Skin of body (tissue), 2 donors: ENCODE measurements around the gene SLC35F3. TPM values are rescaled to one million over a fixed set of nuclear protein-coding genes. Genes with fewer than 3 reads are reported as not detected.
"Not testable (repeated sequence)": the region's sequence is repeated elsewhere in the genome, so short reads cannot be mapped to it uniquely, and the experiment has no call there.

Source experiments
- DNase-seq: peaks from one replicate; lab custom pipeline; 2025; lab: John Stamatoyannopoulos, UW
- total RNA-seq: library from RNA; depleted of rRNA; stranded (reverse); fragments of >200 nt; gene quantifications from one replicate; pipeline ENCODE4 v1.2.3, GENCODE V29; 2014

Gene SLC35F3
- total RNA-seq = 0.79 TPM

DNA sequence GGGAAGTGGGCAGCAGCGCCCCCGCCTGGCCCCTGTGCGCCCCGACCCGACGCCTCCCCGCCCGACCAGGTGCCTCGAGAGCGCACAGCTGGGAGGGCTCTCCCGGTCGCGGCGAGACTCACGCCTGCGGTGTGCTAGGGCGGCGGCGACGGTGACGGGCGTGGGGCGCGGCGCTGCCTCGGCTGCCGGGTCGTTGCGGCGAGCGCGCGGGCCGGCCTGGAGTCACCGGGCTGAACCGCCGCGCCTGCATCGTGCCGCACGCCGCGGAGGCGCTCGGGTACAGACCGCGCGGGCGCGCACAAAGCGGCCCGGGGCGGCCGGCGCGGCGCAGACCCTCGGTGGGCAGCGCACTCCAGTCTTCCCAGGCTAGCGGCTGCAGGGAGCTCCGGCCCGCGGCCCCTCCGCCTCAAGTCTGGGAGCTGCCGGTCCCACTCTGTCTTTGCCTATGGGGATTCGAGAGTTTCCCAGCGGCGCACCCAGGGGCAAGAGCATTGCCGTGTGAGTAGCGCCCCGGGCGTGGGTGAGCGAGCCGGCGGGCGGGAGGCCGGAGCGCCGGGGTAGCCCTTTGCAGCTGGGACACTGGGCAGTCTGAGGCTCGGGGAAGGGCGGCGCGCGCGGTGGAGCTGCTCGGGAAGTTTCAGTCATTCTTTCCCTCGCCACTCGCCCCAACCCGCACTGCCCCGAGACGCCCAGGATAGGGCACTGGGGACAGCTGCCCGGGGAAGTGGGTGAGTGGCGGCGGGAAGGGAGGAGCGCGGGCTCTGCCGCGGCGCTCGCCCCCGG, at the start of gene SLC35F3:
Gene SLC35F3, plus strand, starts transcription at position 44 of the 783 bp plus-strand sequence.
- no peak for DNase-seq

GRCh38 chr1:233859446-233859845, 45.0 kb upstream of the SLC35F3 start:
- DNase-seq = no peak

DNA sequence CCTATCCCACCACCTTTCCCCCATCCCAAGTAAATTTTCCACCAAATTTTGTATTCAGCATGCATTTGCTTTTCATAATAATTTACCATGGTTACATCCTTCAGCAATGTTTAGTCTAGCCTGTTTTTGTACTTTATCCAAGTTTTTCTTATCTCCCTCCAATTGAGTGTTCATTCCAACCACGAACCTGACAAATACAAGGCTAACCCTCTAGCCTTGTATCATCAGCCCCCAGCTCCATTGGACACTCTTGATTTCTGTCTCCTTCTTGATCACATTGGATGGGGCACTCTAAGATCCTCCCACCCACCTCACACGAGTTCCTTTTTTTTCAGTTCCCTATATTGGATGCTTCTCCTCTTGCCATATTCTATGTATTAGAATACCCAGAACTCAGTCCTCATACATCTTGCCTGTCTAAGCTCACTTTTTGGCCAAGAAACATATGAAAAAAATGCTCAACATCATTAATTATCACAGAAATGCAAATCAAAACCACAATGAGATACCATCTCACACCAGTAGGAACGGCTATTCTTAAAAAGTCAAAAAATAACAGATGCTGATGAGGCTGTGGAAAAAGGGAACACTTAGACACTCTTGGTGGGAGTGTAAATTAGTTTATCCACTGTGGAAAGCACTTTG, 40.5 kb upstream of the SLC35F3 start:
- DNase-seq = no peak

DNA sequence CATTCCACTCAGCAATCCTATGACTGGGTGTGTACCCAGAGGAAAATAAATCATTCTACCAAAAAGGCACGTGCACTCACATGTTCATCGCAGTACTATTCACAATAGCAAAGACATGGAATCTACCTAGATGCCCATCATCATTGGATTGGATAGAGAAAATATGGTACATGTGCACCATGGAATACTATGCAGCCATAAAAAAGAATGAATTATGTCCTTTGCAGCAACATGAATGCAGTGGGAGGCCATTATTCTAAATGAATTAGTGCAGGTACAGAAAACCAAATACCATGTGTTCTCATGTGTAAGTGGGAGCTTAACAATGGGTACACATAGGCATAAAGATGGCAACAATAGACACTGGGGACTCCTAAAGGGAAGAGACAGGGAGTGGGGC, 39.9 kb upstream of the SLC35F3 start:
- DNase-seq = no peak

DNA sequence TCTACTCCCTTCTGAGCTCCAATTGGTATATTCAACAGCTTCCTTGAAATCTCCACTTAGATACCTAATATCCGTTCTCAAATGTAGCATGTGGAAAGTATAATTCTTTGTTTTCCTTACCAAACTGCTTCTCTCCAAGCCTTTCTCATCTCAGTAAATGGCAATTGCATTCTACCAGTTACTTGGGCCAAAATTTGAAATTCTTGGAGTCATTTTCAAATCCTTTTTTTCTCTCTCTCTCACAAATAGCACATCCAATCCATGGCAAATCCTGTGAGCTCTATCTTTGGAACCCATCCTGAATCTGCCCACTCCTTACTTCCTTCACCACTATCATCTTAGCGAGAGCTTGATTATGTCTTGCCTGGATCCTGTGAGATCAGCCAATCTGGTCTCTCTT, 39.3 kb upstream of the SLC35F3 start:
- DNase-seq = no peak

GRCh38 chr1:233865902-233866301, 38.6 kb upstream of the SLC35F3 start:
- DNase-seq = no peak

GRCh38 chr1:233867028-233867427, 37.4 kb upstream of the SLC35F3 start:
- no peak for DNase-seq

- DNase-seq = peak; percentile 1
Measured at GRCh38 chr1:233868461-233868860, 36.0 kb upstream of the SLC35F3 start.

GRCh38 chr1:233869680-233870079, 34.8 kb upstream of the SLC35F3 start:
- DNase-seq = no peak

GRCh38 chr1:233873666-233874065, 30.8 kb upstream of the SLC35F3 start:
- DNase-seq = peak; percentile 64

DNA sequence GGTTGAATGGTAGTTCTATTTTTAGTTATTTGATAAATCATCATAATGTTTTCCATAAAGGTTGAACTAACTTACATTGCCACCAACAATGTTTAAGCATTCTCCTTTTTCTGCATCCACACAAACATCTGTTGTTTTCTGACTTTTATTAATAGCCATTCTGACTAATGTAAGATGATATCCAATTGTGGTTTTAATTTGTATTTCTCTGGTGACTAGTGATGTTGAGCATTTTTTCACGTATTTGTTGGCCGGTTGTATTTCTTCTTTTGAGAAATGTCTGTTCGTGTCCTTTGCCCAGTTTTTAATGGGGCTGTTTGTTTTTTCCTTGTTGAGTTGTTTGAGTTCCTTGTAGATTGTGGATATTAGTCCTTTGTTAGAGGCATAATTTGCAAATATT, 24.6 kb upstream of the SLC35F3 start:
- no peak for DNase-seq

- no peak for DNase-seq
Measured at GRCh38 chr1:233883671-233884070, 20.8 kb upstream of the SLC35F3 start.

GRCh38 chr1:233884461-233885151, 19.9 kb upstream of the SLC35F3 start:
- DNase-seq = peak; percentile 33

GRCh38 chr1:233885196-233885920, 19.1 kb upstream of the SLC35F3 start:
- DNase-seq = peak; percentile 54

- DNase-seq = not testable (repeated sequence)
Measured at GRCh38 chr1:233891151-233891550, 13.3 kb upstream of the SLC35F3 start.

- DNase-seq = no peak
Measured at GRCh38 chr1:233897325-233898162, 6.9 kb upstream of the SLC35F3 start.

- no peak for DNase-seq
Measured at GRCh38 chr1:233901495-233901894, 3.0 kb upstream of the SLC35F3 start.

DNA sequence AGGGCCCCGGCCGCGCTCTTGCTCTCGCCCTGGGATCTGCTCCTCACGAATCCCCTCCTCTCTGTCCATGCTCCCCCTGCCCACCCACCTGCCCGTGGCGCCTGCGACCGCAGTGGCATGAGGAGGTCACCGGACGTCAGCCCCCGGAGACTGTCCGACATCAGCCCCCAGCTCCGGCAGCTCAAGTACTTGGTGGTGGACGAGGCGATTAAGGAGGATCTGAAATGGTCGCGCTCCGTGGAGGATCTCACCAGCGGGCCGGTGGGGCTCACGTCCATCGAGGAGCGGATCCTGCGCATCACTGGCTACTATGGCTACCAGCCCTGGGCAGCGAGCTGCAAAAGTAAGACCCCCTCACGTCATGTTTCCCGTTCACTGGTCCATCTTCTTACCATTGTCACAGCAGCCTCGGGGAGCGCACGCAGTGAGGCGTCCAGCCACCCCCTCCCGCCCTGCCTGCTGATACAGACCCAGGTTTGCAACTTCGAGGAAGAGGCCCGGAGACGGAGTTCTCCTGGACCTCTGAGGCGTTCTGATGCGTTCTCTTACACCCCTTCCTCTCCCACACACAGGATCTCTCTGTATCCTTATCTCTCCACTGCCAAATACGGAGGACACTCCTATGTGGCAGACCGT, 1.1 kb downstream of the SLC35F3 start:
- no peak for DNase-seq

- no peak for DNase-seq
Measured at GRCh38 chr1:233907151-233907550, 2.7 kb downstream of the SLC35F3 start.

- DNase-seq = no peak
Measured at GRCh38 chr1:233908092-233908491, 3.6 kb downstream of the SLC35F3 start.
